LNCaP clone FGC (cell line): ENCODE data around the gene USP5.
"Not testable (repeated sequence)": the region's sequence is repeated elsewhere in the genome, so short reads cannot be mapped to it uniquely, and the experiment has no call there.

Experiments used
- DNase-seq: peaks from one replicate; pipeline ENCODE4 v3.0.0-alpha.2; 2011; ENCODE audit warnings: low read depth
- H3K4me3 ChIP-seq: 2 replicates; pipeline ENCODE4 v1.5.1; 2011; ENCODE audit warnings: mild to moderate bottlenecking, low read depth, low read length, control low read depth
- CTCF ChIP-seq: IDR thresholded peaks from 2 replicates; pipeline ENCODE4 v1.5.1; 2012; ENCODE audit warnings: mild to moderate bottlenecking; ENCODE audit not compliant: control insufficient read depth, insufficient read depth; ENCODE audit errors: extremely low read depth

USP5 gene

GRCh38 chr12:6872073-6873048 lies 20.4 kb downstream of the USP5 start:
- TF ChIP-seq CTCF, result peak; percentile 99
- DNase-seq, result no peak
- peak overlapping the region; percentile 97 for H3K4me3 ChIP-seq

GRCh38 chr12:6873094-6874014 lies 21.4 kb downstream of the USP5 start, which contains the start of gene SPSB2:
TSS of gene SPSB2 (minus strand) at chr12:6873303. CDS start at chr12:6872901, 402 bp downstream.
- peak within 1 kb of the TSS; percentile 97 for H3K4me3 ChIP-seq
- TF ChIP-seq CTCF, result no peak
- DNase-seq, result peak; percentile 79

- H3K4me3 ChIP-seq, result peak overlapping the region; percentile 97
- not testable (repeated sequence) for DNase-seq
Observed at GRCh38 chr12:6874015-6874368, 22.0 kb downstream of the USP5 start.

GRCh38 chr12:6879824-6880223 lies 27.9 kb downstream of the USP5 start:
- DNase-seq, H3K4me3 ChIP-seq: not testable (repeated sequence)

- DNase-seq, result no peak
- H3K4me3 ChIP-seq, result no peak overlapping the region
- no peak for TF ChIP-seq CTCF
Observed at GRCh38 chr12:6883252-6883651, 31.3 kb downstream of the USP5 start.

- no peak overlapping the region for H3K4me3 ChIP-seq
Observed at GRCh38 chr12:6883683-6884082, 31.7 kb downstream of the USP5 start.

GRCh38 chr12:6884539-6884938 lies 32.6 kb downstream of the USP5 start:
- no peak for TF ChIP-seq CTCF
- H3K4me3 ChIP-seq, result no peak overlapping the region
- no peak for DNase-seq

More at GRCh38 chr12:6883683-6884082, 31.7 kb downstream of the USP5 start:
- DNase-seq, result no peak
- TF ChIP-seq CTCF, result no peak

GRCh38 chr12:6886206-6886999 lies 34.5 kb downstream of the USP5 start:
- DNase-seq, H3K4me3 ChIP-seq: not testable (repeated sequence)
